GM19452 (cell line): ENCODE data around the gene PPP4R4.
"Not testable (repeated sequence)": the region's sequence is repeated elsewhere in the genome, so short reads cannot be mapped to it uniquely, and the experiment has no call there.

Experiments
- ATAC-seq: cut with Tn5 transposase; IDR thresholded peaks from one replicate; pipeline ENCODE4 v1.9.1; 2021; ENCODE audit not compliant: unreplicated experiment

Gene PPP4R4

GRCh38 chr14:94143239-94143638 lies 30.9 kb upstream of the PPP4R4 start:
- ATAC-seq = no peak

- no peak for ATAC-seq
Observed at GRCh38 chr14:94143711-94144110, 30.4 kb upstream of the PPP4R4 start.

GRCh38 chr14:94144765-94145164 lies 29.4 kb upstream of the PPP4R4 start:
- ATAC-seq = no peak

GRCh38 chr14:94145902-94146527 lies 28.1 kb upstream of the PPP4R4 start:
- no peak for ATAC-seq

- ATAC-seq = no peak
Observed at GRCh38 chr14:94152676-94153075, 21.4 kb upstream of the PPP4R4 start.

GRCh38 chr14:94153750-94154342 lies 20.3 kb upstream of the PPP4R4 start:
- no peak for ATAC-seq

GRCh38 chr14:94156143-94156542 lies 18.0 kb upstream of the PPP4R4 start:
- not testable (repeated sequence) for ATAC-seq

GRCh38 chr14:94157197-94157596 lies 16.9 kb upstream of the PPP4R4 start:
- ATAC-seq = no peak

GRCh38 chr14:94158239-94158883 lies 15.8 kb upstream of the PPP4R4 start:
- no peak for ATAC-seq

GRCh38 chr14:94161058-94161457 lies 13.1 kb upstream of the PPP4R4 start:
- no peak for ATAC-seq

GRCh38 chr14:94161981-94162380 lies 12.1 kb upstream of the PPP4R4 start:
- ATAC-seq = no peak

GRCh38 chr14:94162466-94162865 lies 11.7 kb upstream of the PPP4R4 start:
- no peak for ATAC-seq

- ATAC-seq = no peak
Observed at GRCh38 chr14:94163796-94164195, 10.3 kb upstream of the PPP4R4 start.

GRCh38 chr14:94164685-94165431 lies 9.3 kb upstream of the PPP4R4 start:
- ATAC-seq = no peak

GRCh38 chr14:94165744-94166143 lies 8.4 kb upstream of the PPP4R4 start:
- ATAC-seq = no peak

- ATAC-seq = no peak
Observed at GRCh38 chr14:94170136-94170535, 4.0 kb upstream of the PPP4R4 start.

- no peak for ATAC-seq
Observed at GRCh38 chr14:94171208-94171607, 2.9 kb upstream of the PPP4R4 start.

- no peak for ATAC-seq
Observed at GRCh38 chr14:94172545-94172944, 1.6 kb upstream of the PPP4R4 start.

GRCh38 chr14:94173471-94173884 lies 644 bp upstream of the PPP4R4 start:
- ATAC-seq = no peak

GRCh38 chr14:94174604-94175010 lies 485 bp downstream of the PPP4R4 start:
- ATAC-seq = no peak

GRCh38 chr14:94175011-94175745 lies 1.1 kb downstream of the PPP4R4 start:
- no peak for ATAC-seq
